Left renal cortex interstitium (tissue), 4 donors: ENCODE measurements around the gene DDC. TPM values are rescaled to one million over a fixed set of nuclear protein-coding genes. Genes with fewer than 3 reads are reported as not detected.

Experiments used
- DNase-seq, 4 donors: peaks; one replicate each; pipeline ENCODE4 v3.0.0-alpha.2; 2013; ENCODE audit warnings: low read depth in 4 of 4, low spot score in 2 of 4, missing footprints in 1 of 4
- polyA plus RNA-seq, 4 donors: library from polyadenylated mRNA; unstranded; fragments of 120-200 nt; gene quantifications; one replicate each; pipeline ENCODE4 v1.2.1, GENCODE V29; 2013; ENCODE audit not compliant: insufficient read length in 4 of 4

Gene DDC
- polyA plus RNA-seq, 4 donors = 64.0 to 88.1 (median 72.7) TPM

DNA sequence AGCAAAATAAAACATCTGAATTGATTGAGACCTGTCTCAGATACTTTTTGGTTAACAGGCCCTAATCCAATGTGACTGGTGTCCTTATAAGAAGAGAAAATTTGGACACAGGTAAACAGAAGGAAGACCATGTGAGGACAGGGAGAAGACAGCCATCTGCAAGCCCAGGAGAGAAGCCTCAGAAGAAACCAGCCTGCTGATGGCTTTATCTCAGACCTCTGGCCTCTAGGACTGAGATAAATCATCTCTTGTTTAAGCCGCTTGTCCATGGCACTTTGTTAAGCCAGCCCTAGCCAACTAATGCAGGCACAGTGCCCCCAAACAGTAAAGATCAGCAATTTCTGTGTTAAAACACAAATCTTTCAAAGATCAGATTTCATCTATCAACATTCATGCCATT, 73.3 kb downstream of the DDC start:
- no peak for DNase-seq

DNA sequence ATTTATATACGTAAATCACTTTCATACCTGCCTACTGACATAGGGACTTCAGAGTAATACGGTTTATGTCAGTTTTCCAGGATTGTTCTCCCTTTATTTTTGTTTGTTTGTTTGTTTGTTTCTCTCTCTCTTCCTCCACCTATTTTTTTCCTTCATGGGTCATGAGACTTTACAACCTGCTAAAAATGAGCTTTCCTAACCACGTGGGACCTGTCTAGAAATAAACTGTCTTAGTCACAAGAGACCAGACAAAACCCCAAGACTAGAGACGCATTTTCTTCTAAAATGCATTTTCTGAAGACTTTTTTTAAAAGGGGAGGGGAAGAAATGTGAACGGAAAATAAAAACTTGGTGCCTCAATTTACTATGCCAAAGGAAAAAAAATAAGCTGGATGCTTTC, 74.0 kb downstream of the DDC start:
- DNase-seq = no peak

DNA sequence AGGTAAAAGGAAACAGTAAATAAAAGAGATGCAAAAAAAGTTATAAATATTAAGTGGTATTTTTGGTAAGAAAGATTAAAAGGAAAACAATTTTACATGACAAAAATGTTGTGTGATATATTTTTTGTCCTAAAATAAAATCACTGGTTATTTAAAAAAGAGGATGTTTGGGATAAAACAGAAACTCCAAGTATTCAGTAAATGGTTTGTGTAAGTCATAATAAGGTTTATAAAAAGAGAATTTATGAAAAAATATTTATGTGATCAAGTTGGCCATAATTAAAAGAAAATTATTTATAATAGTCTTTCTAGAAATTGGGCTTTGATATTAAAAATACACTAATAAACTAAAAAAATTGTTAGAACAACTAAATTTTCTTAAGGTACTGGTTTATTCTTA, 76.8 kb downstream of the DDC start:
- DNase-seq = no peak

DNA sequence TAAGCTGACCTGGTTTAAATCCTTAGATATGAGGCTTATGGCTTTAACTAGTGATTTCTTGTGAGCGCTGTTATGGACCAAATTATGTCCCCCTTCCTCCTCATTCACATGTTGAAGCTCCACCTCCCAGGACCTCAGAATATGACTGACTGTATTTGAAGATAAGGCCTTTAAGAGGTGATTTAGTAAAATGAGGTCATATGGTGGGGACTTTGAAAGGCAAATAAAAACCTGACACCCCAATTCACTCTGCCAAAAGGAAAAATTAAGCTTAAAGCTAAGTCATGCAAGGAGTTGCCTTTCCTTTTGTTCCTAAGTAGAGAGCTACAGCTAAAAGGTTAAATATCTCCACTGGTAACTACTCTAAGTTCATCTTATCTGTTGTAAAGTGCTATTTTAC, 78.7 kb downstream of the DDC start:
- DNase-seq = no peak

DNA sequence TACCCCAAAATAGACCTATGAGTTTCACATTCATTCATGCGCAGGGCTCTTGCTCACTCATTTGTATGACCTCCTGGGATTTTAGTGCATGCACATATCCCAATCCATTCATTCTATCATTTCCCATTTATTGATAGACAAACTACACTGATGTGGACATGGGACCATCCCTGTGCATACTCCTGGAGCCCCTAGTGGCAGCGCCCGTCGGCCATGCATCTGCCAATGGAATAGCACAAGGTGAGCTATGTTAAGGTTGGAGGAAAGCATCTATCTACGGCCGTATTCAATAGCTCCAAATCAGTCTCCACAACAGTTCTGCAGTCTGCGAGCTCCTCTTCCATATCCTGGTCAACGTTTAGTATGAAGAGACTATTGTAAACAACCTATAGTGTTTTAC, 83.3 kb downstream of the DDC start:
- DNase-seq = no peak

DNA sequence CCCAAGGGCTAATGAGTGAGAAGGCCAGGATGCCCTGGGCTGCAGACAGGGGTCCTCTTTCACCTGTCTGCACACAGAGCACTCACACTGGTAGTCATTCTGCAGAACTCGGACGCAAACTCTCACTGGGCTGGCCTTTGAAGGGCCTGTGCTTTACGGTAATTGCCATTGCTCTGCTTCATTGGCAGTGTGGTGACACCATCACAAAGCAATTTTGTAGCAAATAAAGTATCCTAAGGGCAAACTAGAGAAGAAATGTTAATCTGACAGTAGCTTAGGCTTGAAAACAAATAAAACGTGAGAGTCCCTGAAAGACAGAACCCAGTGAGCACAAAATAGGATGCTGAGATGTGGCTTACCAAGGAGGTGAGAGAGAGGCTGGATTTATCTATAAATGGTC, 84.4 kb downstream of the DDC start:
- no peak for DNase-seq

DNA sequence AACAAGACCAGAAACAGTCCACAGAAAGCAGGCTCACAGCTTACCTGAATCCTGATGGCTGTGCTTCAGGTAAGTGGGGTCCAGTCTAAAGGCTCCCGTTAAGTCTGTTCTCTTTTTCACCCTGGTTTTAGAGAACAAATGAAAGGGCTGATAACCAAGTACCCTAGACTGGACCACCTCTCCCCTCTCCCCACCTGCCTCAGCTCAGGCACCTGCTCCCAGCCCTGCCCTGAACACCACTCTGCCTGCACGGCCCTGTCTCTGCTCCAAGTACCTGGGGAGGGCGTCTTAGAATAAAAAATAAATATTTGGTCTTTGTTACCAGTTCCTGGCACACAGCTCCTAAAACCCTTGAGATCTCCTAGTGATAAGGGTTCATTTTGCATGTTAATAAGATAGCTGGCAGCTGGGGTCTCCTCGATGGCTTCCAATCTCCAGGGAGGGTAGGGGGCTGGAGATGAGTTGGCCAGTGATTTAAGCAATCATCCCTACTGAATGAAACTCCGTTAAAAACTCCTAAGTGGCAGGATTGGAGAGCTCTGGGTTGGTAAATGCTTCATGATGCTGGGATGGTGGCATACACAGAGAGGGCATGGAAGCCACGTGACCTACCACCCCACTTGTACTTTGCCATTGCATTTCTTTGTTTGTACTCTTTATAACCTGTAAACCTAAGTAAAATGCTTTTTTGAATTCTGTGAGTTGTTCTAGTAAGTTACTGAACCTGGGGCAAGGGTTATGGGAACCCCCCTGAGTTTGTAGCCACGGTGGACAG, 85.3 kb downstream of the DDC start:
- no peak for DNase-seq

DNA sequence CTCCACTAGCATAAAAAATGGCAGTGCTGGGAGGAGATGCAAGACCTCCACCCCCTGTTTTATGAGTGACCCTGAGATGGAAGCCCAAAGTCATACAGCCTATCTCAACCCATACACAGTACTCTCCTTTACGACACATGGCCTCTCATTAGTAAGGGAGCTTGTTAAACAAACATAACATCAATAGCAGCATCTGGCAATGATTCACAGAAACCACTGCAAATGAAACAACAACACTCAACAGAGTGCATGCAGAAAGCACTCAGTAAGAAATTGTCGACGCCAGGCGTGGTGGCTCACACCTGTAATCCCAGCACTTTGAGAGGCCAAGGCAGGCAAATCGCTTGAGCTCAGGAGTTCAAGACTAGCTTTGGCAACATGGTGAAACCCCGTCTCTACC, 87.6 kb downstream of the DDC start:
- DNase-seq = no peak

DNA sequence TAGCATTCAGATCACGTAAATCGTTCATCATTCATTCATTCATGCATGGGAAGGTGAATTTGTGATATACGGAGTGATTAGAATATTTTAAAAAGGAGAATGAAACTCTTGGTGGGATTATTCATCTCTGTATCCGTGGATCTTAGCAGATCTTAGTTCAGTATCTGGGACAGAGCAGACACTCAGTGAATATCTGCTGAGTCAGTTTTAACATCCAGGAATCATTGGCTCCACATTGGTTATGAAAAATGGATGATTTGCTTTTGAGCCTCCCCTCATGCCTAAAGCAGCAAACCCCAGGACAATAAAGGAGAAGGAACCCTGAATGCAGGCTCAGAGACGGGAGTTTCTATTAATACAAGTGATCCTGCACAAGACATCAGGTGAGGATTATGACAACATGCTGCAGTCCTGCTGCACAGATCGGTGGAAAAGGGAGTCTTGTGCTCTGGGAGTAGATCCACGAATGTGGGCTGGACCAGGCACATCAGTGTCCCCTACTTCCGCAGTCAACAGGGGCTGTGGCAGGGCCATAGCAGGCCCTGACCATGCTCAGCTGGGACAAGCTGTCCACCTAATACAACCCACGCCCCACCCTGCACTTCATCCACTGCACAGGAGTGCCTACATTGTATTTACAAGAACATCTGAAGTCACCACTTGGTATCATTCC, 88.1 kb downstream of the DDC start:
- DNase-seq = no peak

DNA sequence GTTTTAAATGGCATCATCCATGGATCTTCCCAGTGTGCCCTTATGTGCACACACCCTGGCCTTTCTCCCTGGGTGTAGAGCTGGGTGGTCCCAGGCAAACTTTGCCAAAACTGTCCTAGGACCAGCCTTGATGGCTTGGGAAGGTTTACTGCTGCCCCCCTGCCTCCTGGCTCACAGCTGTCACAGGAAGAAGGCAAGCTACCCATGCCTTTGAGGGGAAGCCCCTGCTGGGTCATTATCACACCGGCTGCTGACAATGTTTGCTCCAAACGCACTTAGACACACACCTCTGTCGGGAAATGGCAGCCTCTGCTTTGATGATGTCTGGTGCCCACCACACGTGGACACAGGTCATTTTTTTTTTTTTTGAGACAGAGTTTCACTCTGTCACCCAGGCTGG, 89.9 kb downstream of the DDC start:
- no peak for DNase-seq

DNA sequence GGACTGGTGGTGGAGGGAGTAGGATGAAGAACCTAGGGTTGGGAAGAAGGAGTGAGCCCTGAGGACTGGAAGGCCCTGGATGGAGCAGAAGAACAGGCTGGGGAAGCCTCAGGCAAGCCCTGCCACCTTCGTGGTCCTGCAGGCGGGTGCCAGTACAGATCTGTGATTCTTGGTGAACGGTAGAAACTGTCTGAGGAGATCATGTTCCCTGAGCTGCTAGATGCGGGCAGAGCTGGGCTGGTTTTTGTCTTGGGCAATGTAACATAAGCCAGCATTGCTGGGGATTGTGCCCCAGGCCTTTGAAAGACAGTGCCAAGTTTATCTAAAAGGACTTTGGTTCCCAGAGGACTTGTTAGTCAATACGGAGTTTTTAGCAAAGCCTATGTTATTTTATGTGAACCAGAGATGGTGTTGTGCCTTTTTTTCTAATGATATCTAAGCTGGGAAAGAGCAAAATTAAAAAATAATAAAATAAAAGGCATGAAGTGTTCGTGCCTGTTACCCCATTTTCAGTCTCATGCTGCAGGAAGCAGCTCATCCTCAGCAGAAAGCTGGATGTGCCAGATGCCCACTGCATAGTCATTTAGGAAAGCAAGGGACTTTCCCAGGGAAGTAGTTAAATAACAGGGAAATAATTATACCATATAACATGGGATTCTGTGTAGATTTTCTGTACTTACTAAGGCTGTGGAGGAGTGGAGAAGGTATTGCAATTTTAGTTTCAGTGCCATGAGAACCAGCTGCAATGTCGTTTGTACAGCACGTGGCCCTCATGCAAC, 90.6 kb downstream of the DDC start:
- DNase-seq = no peak

DNA sequence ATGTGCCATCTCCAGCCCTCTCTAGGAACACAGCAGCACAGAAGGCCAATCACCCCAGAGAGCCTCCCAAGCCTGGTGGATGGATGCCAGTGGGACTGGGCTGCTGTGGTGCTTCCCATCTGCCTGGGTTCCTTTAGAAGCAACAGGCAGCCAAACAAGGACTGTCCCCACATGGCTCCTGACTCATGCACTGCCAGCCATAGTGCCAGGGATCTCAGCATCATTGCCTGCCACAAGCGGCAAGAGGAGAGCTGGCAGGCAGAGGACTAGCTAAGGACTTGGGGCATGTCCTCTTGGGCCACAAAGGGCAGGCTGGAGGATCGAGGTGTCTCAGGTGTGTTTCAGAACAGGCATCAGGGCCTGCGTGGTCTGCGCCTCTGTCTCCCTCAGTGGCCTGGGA, 91.7 kb downstream of the DDC start:
- no peak for DNase-seq

DNA sequence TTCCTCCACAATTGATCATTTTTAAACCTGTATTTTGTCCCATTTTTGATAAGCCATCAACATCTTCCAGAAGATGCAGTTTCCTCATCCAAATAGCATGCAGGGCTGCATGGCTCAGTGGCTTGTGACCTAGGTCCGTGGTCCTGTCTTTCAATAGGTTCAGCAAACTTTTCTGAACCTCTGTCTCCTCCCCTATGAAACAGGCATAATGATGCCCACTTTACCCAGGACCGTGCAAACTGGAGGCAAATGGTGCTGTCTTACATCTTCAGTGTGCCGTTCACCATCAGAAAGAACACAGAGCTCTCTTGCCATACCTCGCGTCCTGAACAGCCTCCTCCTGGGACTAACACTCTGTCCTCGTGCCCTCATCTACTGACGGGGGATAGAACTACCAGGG, 92.8 kb downstream of the DDC start:
- DNase-seq = no peak

DNA sequence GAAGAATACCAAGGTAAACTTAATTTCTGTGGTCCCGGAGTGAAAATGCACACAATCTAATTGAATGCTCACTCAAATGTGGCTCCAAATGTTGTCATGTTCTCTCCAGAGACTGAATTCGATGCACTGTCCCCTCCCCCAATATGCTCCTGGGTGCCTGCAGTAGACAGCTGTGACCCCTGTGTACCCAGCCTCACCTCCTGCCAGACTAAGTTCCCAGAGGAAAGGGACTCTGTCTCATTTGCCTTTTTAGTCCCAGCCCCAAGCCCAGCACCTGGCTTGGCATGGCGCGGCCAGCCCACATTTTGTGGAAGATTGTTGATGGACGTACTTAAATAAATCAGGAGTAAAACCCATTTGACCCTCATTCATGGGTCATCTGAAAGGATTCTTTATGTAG, 93.2 kb downstream of the DDC start:
- DNase-seq = no peak

DNA sequence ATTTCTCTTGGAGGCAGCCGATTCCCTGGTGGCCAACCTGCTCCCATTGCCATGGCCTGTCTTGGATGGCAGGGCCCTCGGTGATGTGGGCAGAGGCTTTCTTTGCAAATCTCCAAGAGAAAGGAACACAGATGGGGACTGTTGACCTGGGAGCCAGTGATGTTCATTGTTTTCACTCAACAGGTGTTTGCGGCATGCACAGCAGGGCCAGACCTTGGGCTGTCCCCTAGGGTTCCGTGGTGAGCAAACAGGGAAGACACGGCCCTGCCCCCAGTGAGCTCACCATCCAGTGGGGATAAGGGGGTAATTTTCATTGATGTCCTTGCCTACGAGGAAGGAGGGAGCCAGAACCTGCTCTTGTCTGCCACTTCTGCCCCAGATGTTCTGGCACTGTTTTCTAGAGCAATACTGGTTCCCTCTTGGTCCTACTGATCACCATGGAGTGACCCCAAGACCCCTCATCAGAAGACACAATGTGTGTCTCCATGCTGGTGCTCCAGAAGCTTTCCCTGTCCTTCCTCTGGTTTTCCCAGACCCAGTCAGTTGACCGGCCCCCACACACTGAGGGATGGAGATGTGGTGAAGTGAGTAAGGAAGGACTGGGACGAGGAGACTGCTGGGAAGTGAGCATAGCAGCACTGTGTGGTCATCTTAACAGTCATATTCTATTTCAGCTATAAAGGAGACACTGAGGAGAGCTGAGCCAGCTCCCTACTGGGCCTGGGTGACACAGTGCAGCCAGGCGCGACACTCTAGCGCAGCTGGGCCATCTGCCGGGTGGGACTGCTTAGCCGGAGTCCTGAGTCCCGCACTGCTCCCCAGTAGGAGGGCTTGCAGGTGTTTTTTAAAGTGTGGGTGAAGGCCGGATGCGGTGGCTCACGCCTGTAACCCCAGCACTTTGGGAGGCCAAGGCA, 94.7 kb downstream of the DDC start:
- DNase-seq = no peak

DNA sequence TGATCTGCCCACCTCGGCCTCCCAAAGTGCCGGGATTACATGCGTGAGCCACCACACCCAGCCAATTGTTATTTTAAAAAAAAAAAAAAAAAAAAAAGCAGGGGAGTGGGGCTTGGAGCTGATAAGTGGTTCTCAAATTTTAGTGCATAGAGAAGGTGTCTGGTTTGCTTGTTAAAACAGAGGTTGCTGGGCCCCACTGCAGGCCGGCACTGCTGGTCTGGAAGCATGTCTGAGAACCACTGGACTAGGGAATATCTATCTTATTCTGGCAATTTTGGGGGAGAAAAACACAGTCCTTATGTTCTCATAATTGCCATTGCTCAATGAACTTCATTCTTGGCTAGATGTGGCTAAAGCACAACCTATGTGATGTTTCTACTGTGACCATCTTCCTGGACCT, 96.0 kb downstream of the DDC start:
- no peak for DNase-seq

DNA sequence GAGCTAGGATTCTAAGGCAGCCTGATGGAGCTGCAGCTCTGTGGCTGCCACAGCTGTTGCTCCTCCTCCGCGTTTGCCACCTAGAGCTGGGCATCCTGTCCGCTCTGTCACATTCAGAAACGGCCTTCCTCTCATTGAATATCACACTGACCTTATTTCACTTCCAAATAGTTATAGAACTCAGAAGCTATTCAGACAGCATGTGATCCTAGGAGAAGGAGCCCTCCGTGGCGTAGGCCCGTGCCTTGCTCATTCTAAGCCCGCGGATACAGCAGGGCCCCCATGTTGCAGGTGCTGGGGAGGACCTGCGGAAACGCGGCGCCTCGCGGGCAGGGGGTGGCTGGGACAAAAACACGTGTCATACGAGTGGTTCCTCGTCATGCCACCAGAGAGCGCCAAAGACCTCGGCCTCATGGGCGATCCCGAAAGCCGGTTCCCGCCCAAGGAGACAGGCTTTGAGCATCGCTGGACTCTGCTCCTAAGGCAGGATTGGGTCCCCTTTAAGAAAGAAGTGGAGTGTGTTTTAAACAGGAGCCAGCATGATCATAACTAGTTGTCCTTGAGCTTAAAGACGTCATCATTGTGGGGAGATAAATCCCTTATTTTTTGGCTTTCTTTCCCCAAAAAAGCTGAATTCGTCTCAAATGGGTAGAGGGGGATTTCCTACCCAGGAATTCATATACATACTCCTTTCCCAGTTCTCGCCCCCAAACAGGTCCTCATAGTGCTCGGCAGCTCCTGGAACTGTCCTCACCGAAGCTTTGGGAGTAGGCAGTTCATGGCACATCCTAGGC, 97.2 kb downstream of the DDC start:
- DNase-seq = peak in 1 of 4 donors; percentile 65

DNA sequence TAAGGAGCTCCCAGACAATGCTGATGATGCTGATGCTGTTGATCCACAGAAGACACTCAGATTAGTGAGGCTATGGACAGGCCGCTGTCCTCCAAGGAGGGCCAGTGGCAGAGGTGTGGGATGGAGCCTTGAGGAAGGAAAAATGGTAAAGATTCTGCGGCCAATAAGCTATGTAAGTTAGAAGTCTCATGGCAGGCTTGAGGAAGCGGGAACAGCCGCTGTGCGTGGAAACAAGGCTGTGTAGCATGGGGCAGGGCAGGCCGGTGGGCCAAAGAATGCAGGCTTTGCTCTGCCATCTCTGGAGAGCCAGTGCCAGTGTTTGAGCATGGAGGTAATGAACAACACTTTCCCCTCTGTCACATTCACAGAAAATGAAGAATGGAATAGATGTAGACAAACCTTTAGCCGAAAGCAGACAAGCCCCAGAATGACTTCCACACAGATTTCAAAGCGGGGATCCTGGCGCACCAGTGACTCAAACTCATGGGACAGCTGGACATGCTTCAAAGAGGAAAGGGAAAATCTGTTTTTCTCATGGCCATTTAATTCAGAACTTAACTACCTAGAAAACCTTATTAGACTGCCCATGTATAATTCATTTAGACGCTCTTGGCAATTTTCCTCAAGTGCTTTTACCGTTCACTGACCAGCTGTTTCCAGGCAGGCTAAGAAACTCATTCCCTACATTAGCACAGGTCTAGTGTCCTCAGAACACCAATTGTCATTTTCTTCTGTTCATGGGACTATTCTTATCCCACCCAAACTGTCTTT, 98.2 kb downstream of the DDC start:
- no peak for DNase-seq

DNA sequence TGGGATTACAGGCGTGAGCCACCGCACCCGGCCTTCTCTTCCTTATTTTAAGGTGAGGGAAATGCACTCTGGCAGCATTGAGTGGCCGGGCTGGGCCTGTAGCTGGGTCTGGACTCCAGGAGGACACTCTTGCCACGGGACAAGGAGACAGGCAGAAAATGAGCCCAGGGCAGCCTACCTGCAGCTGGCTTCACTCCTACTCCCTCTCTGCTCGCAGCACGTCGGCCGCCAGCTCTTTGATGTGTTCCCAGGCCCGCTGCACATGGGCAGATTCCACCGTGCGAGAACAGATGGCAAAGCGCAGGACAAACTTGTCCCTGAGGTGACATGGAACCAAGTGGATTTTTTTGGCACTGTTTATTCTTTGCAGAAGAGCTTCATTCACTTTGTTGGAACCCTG, 102.2 kb downstream of the DDC start:
- DNase-seq = no peak
